ENCODE results near the gene CTPS1. TPM values are rescaled to one million over a fixed set of nuclear protein-coding genes. Genes with fewer than 3 reads are reported as not detected.
A peak's percentile ranks its signal among the peaks of the same experiment; 100 is the strongest.

CTPS1 gene
- total RNA-seq, 2 donors from 2014 or later = 79.2 to 84.4 TPM

DNA sequence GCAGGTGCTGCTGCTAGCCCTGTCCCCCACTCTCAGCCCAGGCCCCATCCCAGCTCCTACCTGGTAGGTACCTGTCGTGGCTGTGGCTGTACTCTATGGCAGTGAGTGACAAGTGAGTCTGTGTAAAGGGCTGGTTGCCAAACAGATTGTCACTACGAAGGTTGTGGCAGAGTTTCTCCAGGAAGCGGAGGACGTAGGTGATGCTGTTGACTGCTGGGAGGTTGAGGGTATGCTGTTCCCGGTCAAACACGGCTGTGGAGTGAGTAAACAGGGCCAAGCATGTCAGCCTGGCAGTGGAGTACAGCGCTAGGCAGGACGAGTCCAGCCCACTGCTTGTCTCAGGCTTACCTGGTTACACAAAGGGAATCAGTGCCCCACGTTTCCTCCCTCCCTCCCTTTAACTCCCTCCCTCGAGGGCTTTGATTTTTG is 66.9 kb downstream of the CTPS1 start:
- no peaks in the 10 kb centered on the region for H3K36me3 ChIP-seq
- H3K4me3 ChIP-seq = no peak overlapping the region
- no peaks in the 10 kb centered on the region for H3K27me3 ChIP-seq (replicated peaks; ENCODE audit: insufficient read depth)
- ATAC-seq (ENCODE audit: insufficient number of reproducible peaks, low FRiP score, low read depth) (no peak), DNase-seq (ENCODE audit: low spot score) (no peak)
- peaks cover 21 to 38% of the 10 kb centered on the region in 2 donors for H3K4me1 ChIP-seq (ENCODE audit: control insufficient read depth in 1 of 2, low read depth in 2 of 2)
- H3K9me3 ChIP-seq = no peaks in the 10 kb centered on the region
- TF ChIP-seq, protein P1, sequence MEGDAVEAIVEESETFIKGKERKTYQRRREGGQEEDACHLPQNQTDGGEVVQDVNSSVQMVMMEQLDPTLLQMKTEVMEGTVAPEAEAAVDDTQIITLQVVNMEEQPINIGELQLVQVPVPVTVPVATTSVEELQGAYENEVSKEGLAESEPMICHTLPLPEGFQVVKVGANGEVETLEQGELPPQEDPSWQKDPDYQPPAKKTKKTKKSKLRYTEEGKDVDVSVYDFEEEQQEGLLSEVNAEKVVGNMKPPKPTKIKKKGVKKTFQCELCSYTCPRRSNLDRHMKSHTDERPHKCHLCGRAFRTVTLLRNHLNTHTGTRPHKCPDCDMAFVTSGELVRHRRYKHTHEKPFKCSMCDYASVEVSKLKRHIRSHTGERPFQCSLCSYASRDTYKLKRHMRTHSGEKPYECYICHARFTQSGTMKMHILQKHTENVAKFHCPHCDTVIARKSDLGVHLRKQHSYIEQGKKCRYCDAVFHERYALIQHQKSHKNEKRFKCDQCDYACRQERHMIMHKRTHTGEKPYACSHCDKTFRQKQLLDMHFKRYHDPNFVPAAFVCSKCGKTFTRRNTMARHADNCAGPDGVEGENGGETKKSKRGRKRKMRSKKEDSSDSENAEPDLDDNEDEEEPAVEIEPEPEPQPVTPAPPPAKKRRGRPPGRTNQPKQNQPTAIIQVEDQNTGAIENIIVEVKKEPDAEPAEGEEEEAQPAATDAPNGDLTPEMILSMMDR (IDR thresholded peaks at IDR 0.05) = no peak
- peak overlapping the region; percentile 93 to 96 for H3K27ac ChIP-seq

DNA sequence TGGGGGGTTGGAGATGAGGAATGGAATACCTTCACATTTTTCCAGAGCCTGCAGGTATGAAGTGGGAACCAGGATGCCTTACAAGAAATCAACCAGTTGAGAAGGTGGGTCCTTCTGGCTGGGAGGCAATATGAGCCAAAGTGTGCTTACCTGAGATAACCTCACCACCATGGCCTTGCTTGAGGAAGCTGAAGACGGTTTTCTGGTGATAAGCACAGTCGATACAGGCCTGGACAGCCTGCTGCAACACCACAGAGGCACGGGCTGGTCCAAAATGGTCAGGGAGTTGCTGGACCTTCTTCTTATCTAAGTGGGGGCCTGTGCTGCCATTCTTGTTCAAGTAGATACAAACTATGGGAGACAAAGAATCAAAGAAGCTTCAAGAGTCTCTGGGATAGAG is 69.0 kb downstream of the CTPS1 start:
- Histone ChIP-seq H3K36me3 (no peaks in the 10 kb centered on the region), H3K27ac (peak overlapping the region in 1 of 2 donors; percentile 93), H3K4me1 (ENCODE audit: control insufficient read depth in 1 of 2, low read depth in 2 of 2) (peaks cover 21 to 38% of the 10 kb centered on the region in 2 donors), H3K9me3 (no peaks in the 10 kb centered on the region), H3K27me3 (replicated peaks; ENCODE audit: insufficient read depth) (no peaks in the 10 kb centered on the region), H3K4me3 (no peak overlapping the region)
- ATAC-seq (ENCODE audit: insufficient number of reproducible peaks, low FRiP score, low read depth) (no peak), DNase-seq (ENCODE audit: low spot score) (no peak)
- TF ChIP-seq, protein P1 (IDR thresholded peaks at IDR 0.05) = no peak

DNA sequence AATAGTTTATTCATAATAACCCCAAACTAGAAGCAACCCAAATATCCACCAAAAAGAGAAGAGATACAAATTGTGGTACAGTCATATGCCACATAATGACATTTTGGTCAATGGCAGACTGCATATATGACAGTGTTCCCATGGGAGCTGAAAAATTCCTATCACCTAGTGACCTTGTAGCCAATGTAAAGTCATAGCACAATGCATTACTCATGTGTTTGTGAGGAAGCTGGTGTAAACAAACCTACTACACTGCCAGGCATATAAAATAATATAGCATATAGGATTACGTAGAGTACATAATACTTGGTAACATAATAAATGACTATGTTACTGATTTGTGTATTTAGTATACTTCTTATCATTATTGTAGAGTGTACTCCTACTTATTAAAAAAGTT is 71.5 kb downstream of the CTPS1 start:
- ATAC-seq (ENCODE audit: insufficient number of reproducible peaks, low FRiP score, low read depth) = no peak
- TF ChIP-seq, protein P1 (IDR thresholded peaks at IDR 0.05) = no peak
- Histone ChIP-seq H3K27ac (no peak overlapping the region), H3K36me3 (peaks cover 5% of the 10 kb centered on the region), H3K9me3 (no peaks in the 10 kb centered on the region), H3K4me3 (no peak overlapping the region), H3K4me1 (ENCODE audit: control insufficient read depth in 1 of 2, low read depth in 2 of 2) (peaks cover 9 to 16% of the 10 kb centered on the region in 2 donors), H3K27me3 (replicated peaks; ENCODE audit: insufficient read depth) (no peaks in the 10 kb centered on the region)
- no peak for DNase-seq (ENCODE audit: low spot score)

DNA sequence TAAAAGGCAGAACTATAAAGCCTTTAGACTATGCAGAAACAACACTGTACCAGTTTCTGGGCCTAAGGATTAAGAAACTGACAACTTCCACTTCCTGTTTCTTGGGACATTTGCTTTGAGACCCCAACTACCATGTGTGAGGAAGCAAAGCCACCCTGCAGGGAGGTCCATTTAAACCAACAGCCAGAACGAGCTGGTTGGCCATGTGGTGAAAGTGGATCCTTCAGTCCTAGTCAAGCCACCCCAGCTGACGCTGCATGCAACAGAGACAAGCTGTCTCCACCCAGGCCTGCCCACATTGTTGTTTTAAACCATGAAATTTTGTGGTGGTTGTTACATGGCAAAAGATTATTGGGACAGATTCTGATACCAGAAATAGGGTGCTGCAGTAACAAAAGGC is 73.8 kb downstream of the CTPS1 start:
- Histone ChIP-seq H3K4me1 (ENCODE audit: control insufficient read depth in 1 of 2, low read depth in 2 of 2) (no peaks in the 10 kb centered on the region), H3K36me3 (peaks cover 5% of the 10 kb centered on the region), H3K4me3 (no peak overlapping the region), H3K27me3 (replicated peaks; ENCODE audit: insufficient read depth) (no peaks in the 10 kb centered on the region), H3K9me3 (no peaks in the 10 kb centered on the region), H3K27ac (no peak overlapping the region)
- TF ChIP-seq, protein P1 (IDR thresholded peaks at IDR 0.05) = no peak
- ATAC-seq (ENCODE audit: insufficient number of reproducible peaks, low FRiP score, low read depth) (no peak), DNase-seq (ENCODE audit: low spot score) (no peak)

DNA sequence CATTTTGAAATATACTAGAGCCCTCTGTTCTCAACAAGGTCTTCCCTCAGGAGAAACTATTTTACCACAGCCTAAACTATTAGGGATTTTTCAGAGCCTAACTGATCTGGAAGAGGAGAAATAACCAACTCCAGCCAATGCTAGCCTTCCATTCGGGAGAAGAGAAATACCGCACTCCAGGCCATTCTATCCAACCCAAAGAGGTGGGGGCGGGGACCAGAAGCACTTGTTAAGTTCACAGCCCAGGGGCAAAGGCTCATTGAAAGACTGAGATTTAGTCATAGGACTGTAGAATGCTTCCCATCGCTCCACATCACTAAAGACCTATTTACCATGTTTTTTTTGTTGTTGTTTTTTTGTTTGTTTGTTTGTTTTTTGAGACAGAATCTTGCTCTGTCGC is 77.4 kb downstream of the CTPS1 start:
- H3K27ac ChIP-seq = no peak overlapping the region
- H3K4me3 ChIP-seq = no peak overlapping the region
- TF ChIP-seq, protein P1 (IDR thresholded peaks at IDR 0.05) = no peak
- no peaks in the 10 kb centered on the region for H3K27me3 ChIP-seq (replicated peaks; ENCODE audit: insufficient read depth)
- no peak for DNase-seq (ENCODE audit: low spot score)
- H3K36me3 ChIP-seq = peaks cover 17% of the 10 kb centered on the region
- ATAC-seq (ENCODE audit: insufficient number of reproducible peaks, low FRiP score, low read depth) = no peak
- H3K9me3 ChIP-seq = no peaks in the 10 kb centered on the region
- no peaks in the 10 kb centered on the region for H3K4me1 ChIP-seq (ENCODE audit: control insufficient read depth in 1 of 2, low read depth in 2 of 2)

Other genes with a start within 250 kb of the CTPS1 start
- gene KCNQ4, start 195.9 kb upstream of the CTPS1 start, total RNA-seq = 10 to 100 TPM in 1 of 2 donors, 1 to 10 TPM in 1; 5.7 to 11.5 TPM
- gene CITED4, start 117.3 kb upstream of the CTPS1 start, total RNA-seq = 10 to 100 TPM; 53.5 to 55.9 TPM
- 1 to 10 TPM in 1 of 2 donors, under 1 TPM in 1; 0.68 to 1.3 TPM for gene SLFNL1, start 42.0 kb downstream of the CTPS1 start, total RNA-seq